ENCODE data around the gene SCG2.

GRCh38 chr2:223619486-223620129 lies 17.4 kb upstream of the SCG2 start:
- TF ChIP-seq EZH2 (IDR thresholded peaks at IDR 0.05; ENCODE audit: insufficient read depth, poor library complexity, severe bottlenecking) (no peak), EZH2phosphoT487 (IDR thresholded peaks at IDR 0.05; ENCODE audit: insufficient read depth, low read depth) (no peak)

Data from GM23248 (cell line).